Measurements from ENCODE around the gene ASCL2. TPM values are rescaled to one million over a fixed set of nuclear protein-coding genes. Genes with fewer than 3 reads are reported as not detected.
A peak's percentile ranks its signal among the peaks of the same experiment; 100 is the strongest.

The ASCL2 gene
- total RNA-seq, 1 donor from 2014 or later = 0.58 TPM

DNA sequence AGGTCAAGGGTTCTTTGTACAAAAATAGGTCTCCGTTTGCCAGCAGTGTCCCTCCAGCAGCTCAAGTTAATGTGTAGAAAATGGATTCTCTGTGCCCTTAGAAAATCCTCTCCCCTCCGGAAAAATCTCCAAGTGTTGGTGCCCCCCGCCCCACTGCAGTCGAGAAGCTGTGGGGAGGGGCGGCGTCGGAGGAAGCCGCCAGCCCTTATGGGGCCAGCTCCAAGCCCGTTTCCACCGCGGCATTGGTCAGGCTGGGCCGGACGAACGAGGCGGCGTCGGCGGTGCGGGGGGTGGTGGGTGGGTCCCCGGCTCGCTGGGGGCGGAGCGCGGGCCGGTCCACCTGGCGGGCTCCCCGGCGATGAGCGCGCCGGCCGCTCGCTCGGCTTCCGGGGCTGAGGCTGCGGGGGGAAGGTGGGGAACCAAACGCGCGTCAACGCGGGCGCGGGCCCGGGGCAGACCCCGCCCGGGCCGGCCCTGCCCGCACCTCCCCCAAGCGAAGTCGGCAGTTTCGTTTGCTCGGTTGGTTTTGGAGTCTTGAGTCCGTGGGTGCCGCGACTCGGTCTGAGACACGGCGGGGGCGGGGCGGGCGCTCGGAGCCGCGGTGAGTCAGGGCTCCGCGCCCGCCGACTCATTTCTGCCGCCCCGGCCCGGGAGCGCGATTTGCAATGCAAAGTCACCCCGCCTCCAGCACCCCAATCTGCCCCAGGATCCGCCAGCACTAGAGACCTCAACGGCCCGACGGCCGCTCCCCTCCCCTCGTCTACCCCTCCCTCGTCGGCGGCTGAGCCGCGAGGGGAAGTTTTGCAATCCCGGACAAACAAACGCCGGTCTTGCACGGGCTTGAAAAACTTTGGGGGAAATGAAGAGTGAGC, 1.4 kb downstream of the ASCL2 start:
- DNase-seq (ENCODE audit: low spot score in 2 of 2, unreplicated experiment in 2 of 2) = peak in 1 of 2 experiments; percentile 46
- peaks cover 80% of the 10 kb centered on the region for H3K27me3 Mint-ChIP-seq (ENCODE audit: low read depth)

DNA sequence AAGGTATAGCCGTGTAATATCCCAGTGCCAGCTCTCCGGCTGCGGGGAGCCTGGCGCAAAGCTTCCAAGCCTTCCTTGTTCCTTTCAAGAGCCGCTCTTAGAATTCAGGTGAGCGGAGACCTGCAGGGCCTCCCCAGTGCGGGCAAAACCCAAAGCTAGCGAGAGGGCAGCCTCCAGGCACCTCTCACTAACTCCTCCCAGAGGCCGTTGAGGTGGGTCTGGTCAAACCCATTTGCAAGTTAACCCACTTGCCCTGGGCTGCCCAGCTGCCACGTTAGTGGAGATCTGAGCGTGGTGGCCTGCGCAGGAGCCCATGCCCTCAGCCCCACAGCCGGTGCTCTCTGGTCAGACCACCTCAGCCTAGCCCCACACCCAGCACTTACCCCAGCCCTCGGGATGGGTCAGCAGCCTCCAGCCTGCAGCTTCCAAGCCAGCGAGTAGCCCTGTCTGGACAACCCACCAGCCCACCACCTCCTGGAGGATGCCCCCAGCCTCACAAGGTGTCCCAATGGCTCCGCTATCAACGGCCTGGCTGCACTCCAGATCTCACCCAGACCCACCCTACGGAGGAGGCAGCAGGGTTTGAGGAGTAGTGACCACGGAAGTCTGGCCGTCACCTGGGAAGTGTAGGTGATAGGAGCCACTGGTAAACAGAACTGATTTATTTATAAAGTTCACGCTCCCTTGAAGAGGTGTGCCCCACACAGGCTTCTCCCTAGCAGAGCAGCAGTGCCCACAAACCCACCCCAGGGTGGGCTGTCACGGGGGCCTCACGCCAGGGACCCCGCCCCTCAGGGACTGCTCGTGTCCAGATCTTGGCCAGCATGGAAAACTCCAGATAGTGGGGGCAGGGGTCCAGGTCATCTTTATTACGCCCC, 2.3 kb downstream of the ASCL2 start:
- Mint-ChIP-seq H3K4me1 (peaks cover 11% of the 10 kb centered on the region), H3K9me3 (no peaks in the 10 kb centered on the region), H3K27me3 (ENCODE audit: low read depth) (peaks cover 71% of the 10 kb centered on the region), H3K36me3 (no peaks in the 10 kb centered on the region), H3K4me3 (peak overlapping the region; percentile 52), H3K27ac (no peak overlapping the region)
- peak in 1 of 2 experiments; percentile 36 for DNase-seq (ENCODE audit: low spot score in 2 of 2, unreplicated experiment in 2 of 2)
- TF ChIP-seq, protein P1, sequence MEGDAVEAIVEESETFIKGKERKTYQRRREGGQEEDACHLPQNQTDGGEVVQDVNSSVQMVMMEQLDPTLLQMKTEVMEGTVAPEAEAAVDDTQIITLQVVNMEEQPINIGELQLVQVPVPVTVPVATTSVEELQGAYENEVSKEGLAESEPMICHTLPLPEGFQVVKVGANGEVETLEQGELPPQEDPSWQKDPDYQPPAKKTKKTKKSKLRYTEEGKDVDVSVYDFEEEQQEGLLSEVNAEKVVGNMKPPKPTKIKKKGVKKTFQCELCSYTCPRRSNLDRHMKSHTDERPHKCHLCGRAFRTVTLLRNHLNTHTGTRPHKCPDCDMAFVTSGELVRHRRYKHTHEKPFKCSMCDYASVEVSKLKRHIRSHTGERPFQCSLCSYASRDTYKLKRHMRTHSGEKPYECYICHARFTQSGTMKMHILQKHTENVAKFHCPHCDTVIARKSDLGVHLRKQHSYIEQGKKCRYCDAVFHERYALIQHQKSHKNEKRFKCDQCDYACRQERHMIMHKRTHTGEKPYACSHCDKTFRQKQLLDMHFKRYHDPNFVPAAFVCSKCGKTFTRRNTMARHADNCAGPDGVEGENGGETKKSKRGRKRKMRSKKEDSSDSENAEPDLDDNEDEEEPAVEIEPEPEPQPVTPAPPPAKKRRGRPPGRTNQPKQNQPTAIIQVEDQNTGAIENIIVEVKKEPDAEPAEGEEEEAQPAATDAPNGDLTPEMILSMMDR (IDR thresholded peaks at IDR 0.05; ENCODE audit: unreplicated experiment) = no peak

More for the DNA sequence above, 1.4 kb downstream of the ASCL2 start:
- H3K9me3 Mint-ChIP-seq = no peaks in the 10 kb centered on the region
- H3K27ac Mint-ChIP-seq = no peak overlapping the region
- H3K36me3 Mint-ChIP-seq = no peaks in the 10 kb centered on the region
- TF ChIP-seq, protein P1 (IDR thresholded peaks at IDR 0.05; ENCODE audit: unreplicated experiment) = no peak
- peaks cover 8% of the 10 kb centered on the region for H3K4me1 Mint-ChIP-seq
- H3K4me3 Mint-ChIP-seq = peak overlapping the region; percentile 57

DNA sequence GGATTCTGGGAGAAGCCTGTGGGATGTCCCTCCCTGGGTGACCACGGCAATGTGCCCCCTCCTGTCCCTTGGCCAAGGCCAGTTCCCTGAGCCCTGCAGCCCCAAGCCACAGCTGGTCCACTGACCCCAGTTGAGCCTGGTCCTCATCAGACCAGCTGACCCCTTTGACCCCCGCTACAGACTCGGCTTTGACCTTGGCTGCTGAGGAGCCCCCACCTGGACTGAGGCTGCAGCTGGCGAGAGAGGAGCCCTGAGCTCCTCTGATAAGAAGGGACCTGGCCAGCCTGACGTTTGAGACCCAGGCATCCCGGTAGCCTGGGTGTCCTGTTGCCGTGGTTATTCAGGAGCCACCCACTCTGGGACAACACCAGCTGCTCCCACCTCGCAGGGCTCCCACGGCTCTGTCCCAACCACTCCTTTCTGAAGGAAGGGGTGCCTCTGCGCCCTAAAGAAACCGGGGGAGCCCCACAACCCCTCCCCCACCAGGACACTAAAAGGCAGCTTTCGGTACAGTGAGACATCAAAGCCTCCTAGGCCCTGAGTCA, 3.0 kb downstream of the ASCL2 start:
- TF ChIP-seq, protein P1 (IDR thresholded peaks at IDR 0.05; ENCODE audit: unreplicated experiment) = no peak

DNA sequence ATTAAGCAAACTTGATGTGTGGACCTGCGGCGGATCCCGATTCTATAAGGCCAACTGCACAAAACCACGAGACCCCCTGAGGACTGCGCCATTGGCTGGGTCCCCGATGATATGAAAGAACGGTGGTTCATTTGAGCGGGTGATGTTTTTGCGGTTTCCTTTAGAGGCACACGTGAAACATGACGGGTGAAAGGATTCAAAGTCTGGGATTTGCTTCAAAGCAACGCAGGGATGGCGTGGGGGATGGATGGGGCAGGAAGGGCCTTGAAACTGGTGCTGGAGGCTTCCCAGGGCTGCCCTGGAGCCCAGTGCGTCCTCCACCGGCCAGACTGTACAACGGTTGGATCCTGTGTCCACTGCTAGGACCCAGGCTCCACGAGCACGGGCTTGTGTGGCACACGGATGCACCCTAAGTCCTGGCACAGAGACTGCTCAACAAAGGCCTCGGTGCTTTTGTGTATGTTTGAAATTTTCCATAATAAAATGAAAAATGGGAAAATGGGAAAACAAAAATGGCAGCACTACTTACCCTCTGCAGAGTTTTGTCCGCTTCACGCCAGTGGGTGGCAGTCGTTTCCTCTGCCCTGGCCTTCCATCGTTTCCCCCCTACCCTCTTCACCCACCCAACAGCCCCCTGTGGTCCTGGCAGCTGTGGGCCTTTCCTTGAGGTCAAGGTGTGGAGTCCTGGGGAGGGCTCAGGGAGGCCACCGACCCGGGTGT, 3.6 kb downstream of the ASCL2 start:
- H3K4me1 Mint-ChIP-seq = peaks cover 13% of the 10 kb centered on the region
- H3K36me3 Mint-ChIP-seq = no peaks in the 10 kb centered on the region
- DNase-seq (ENCODE audit: low spot score in 2 of 2, unreplicated experiment in 2 of 2) = no peak
- H3K4me3 Mint-ChIP-seq = no peak overlapping the region
- no peaks in the 10 kb centered on the region for H3K9me3 Mint-ChIP-seq
- TF ChIP-seq, protein P1 (IDR thresholded peaks at IDR 0.05; ENCODE audit: unreplicated experiment) = no peak
- H3K27ac Mint-ChIP-seq = no peak overlapping the region
- H3K27me3 Mint-ChIP-seq (ENCODE audit: low read depth) = peaks cover 58% of the 10 kb centered on the region

More for the DNA sequence above, 3.0 kb downstream of the ASCL2 start:
- Mint-ChIP-seq H3K27ac (no peak overlapping the region), H3K4me1 (peaks cover 13% of the 10 kb centered on the region), H3K9me3 (no peaks in the 10 kb centered on the region), H3K4me3 (no peak overlapping the region), H3K36me3 (no peaks in the 10 kb centered on the region), H3K27me3 (ENCODE audit: low read depth) (peaks cover 64% of the 10 kb centered on the region)
- DNase-seq (ENCODE audit: low spot score in 2 of 2, unreplicated experiment in 2 of 2) = peak in 1 of 2 experiments; percentile 30
